Neuronal stem cell (in vitro differentiated cells): ENCODE results near the gene HES6.

Source experiments
- DNase-seq: peaks from one replicate; pipeline ENCODE4 v3.0.0-alpha.2; 2013; ENCODE audit warnings: low spot score
- H2AFZ ChIP-seq: one replicate; pipeline ENCODE4 v1.6.1; 2013; ENCODE audit warnings: mild to moderate bottlenecking, low read length, inconsistent platforms
- H2AK5ac ChIP-seq: 2 replicates; pipeline ENCODE4 v1.6.1; 2013; ENCODE audit warnings: low read depth, mild to moderate bottlenecking, inconsistent platforms, low read length, moderate library complexity, mixed read lengths
- H2BK120ac ChIP-seq: 2 replicates; pipeline ENCODE4 v1.6.1; 2013; ENCODE audit warnings: low read depth, mild to moderate bottlenecking, inconsistent platforms, low read length, moderate library complexity, mixed read lengths
- H2BK12ac ChIP-seq: one replicate; pipeline ENCODE4 v1.6.1; 2013; ENCODE audit warnings: low read length, inconsistent platforms
- H2BK15ac ChIP-seq: 2 replicates; pipeline ENCODE4 v1.6.1; 2013; ENCODE audit warnings: mild to moderate bottlenecking, low read length, inconsistent platforms, mixed read lengths
- H2BK5ac ChIP-seq: one replicate; pipeline ENCODE4 v1.6.1; 2013; ENCODE audit warnings: inconsistent platforms, mild to moderate bottlenecking, low read length, moderate library complexity
- H3K14ac ChIP-seq: one replicate; pipeline ENCODE4 v1.6.1; 2013; ENCODE audit warnings: low read length, inconsistent platforms
- H3K18ac ChIP-seq: 2 replicates; pipeline ENCODE4 v1.6.1; 2013; ENCODE audit warnings: low read length, inconsistent platforms
- H3K23ac ChIP-seq: 2 replicates; pipeline ENCODE4 v1.6.1; 2013; ENCODE audit warnings: low read depth, mild to moderate bottlenecking, mixed read lengths, low read length, inconsistent platforms; ENCODE audit not compliant: poor library complexity
- H3K27ac ChIP-seq: replicated peaks from 3 replicates; pipeline ENCODE4 v1.5.1; 2013; ENCODE audit warnings: low read length, inconsistent platforms
- H3K27me3 ChIP-seq, 3 experiments: 2 replicates each; pipeline ENCODE4 v1.6.1; 2013; ENCODE audit warnings: low read length in 3 of 3, mild to moderate bottlenecking in 2 of 3, inconsistent platforms in 1 of 3, low read depth in 1 of 3, mixed read lengths in 1 of 3, moderate library complexity in 1 of 3; ENCODE audit not compliant: control insufficient read depth in 3 of 3, insufficient read depth in 3 of 3
- H3K36me3 ChIP-seq, 2 donors: replicated peaks in 1 of 2; 2 replicates each; pipeline ENCODE4 v1.6.1; 2013; ENCODE audit warnings: low read length in 2 of 2; ENCODE audit not compliant: control insufficient read depth in 2 of 2, insufficient read depth in 2 of 2
- H3K4ac ChIP-seq: 2 replicates; pipeline ENCODE4 v1.6.1; 2013; ENCODE audit warnings: inconsistent platforms, mild to moderate bottlenecking, low read length, moderate library complexity
- H3K4me1 ChIP-seq, 2 donors: 1 replicate in 1 of 2; 2 replicates in 1 of 2; pipeline ENCODE4 v1.6.1; 2013; ENCODE audit warnings: low read length in 2 of 2, low read depth in 1 of 2; ENCODE audit not compliant: control insufficient read depth in 2 of 2, insufficient read depth in 1 of 2
- H3K4me2 ChIP-seq: one replicate; pipeline ENCODE4 v1.6.1; 2013; ENCODE audit warnings: mild to moderate bottlenecking, low read length, inconsistent platforms; ENCODE audit not compliant: insufficient read depth, poor library complexity, severe bottlenecking
- H3K4me3 ChIP-seq, 2 donors: 2 replicates each; pipeline ENCODE4 v1.5.1; 2013; ENCODE audit warnings: low read length in 2 of 2, mild to moderate bottlenecking in 2 of 2, inconsistent platforms in 1 of 2, moderate library complexity in 1 of 2
- H3K79me1 ChIP-seq: one replicate; pipeline ENCODE4 v1.6.1; 2013; ENCODE audit warnings: low read depth, mild to moderate bottlenecking, inconsistent platforms, low read length, moderate library complexity
- H3K9ac ChIP-seq: one replicate; pipeline ENCODE4 v1.6.1; 2013; ENCODE audit warnings: mild to moderate bottlenecking, low read depth, low read length, inconsistent platforms; ENCODE audit not compliant: poor library complexity
- H3K9me3 ChIP-seq, 2 donors: replicated peaks in 1 of 2; 2 replicates each; pipeline versions ENCODE3 to v1.6.1; 2013; ENCODE audit warnings: low read length in 2 of 2, mild to moderate bottlenecking in 2 of 2, inconsistent platforms in 1 of 2, low read depth in 1 of 2, mixed read lengths in 1 of 2, moderate library complexity in 1 of 2; ENCODE audit not compliant: control insufficient read depth in 2 of 2, insufficient read depth in 1 of 2
- H4K8ac ChIP-seq: one replicate; pipeline ENCODE4 v1.6.1; 2013; ENCODE audit warnings: low read depth, mild to moderate bottlenecking, inconsistent platforms, low read length, moderate library complexity
- H4K91ac ChIP-seq: one replicate; pipeline ENCODE4 v1.6.1; 2013; ENCODE audit warnings: low read length, low read depth, mild to moderate bottlenecking, inconsistent platforms; ENCODE audit not compliant: poor library complexity
- WGBS, 2 donors: extraction: QIAGEN DNeasy Blood & Tissue Kit; methylation state at CpG; one replicate each; pipeline ENCODE4 v1.1.7; 2013; ENCODE audit warnings: missing lambda C conversion rate in 2 of 2, mixed read lengths in 1 of 2; ENCODE audit not compliant: insufficient read length in 2 of 2, insufficient replicate concordance in 1 of 2; ENCODE audit errors: extremely low coverage in 2 of 2; 5-methylcytosine and 5-hydroxymethylcytosine counted together

Gene HES6

DNA sequence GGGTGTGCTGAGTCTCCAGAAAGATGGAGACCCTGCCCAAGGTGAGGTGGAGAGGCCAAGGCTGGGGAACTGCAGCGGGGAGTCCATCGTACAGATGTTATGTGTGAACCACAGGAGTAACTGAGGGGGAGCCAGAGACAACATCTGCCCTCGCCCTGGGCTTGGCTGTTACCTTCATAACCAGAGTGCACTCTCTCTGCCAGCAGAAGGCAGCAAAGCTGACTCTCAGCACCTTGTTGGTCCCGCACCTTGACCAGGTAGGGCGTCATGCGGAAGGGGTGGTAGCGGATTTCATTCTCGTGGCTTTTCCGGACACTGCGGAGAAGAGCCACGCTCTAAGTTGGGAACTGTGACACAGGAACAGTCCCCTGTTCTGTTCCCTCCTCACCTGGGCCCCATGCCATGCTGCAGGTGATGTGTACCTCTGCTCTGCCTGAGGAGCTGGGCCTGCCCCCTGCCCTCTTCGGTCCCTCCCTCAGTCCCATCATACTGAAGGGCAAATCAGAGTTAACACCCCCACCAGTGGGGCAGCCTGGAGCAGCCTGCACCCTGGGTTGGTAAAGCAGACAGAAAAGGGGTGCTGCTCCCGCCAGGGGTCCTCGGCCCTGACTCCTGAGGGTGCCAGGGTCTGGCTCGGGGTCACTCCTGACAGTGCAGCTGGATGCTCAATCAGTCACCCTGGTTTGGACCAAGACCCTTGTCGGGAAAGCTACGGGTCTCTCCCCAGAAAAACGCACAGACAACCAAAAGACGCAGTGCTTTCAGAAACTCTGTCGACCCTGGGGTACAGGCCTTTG is 28.2 kb upstream of the HES6 start:
- no peaks in the 10 kb centered on the region for H3K79me1 ChIP-seq
- H3K4me3 ChIP-seq = no peak overlapping the region
- H3K4me1 ChIP-seq = peaks cover 3% of the 10 kb centered on the region in 2 donors
- H4K8ac ChIP-seq = no peak overlapping the region
- no peak overlapping the region for H2BK120ac ChIP-seq
- no peaks in the 10 kb centered on the region for H3K9me3 ChIP-seq
- no peaks in the 10 kb centered on the region for H3K27me3 ChIP-seq
- WGBS, 2 donors = no CpG with 5 or more reads among the region's 20 CpGs
- no peak overlapping the region for H3K27ac ChIP-seq
- H2BK15ac ChIP-seq = no peak overlapping the region
- H4K91ac ChIP-seq = no peak overlapping the region
- H3K9ac ChIP-seq = peak overlapping the region; percentile 39
- H3K36me3 ChIP-seq = peaks cover 13 to 46% of the 10 kb centered on the region in 2 donors
- peak overlapping the region; percentile 34 for H2BK12ac ChIP-seq
- no peak overlapping the region for H2BK5ac ChIP-seq
- no peak overlapping the region for H2AFZ ChIP-seq
- no peak overlapping the region for H3K4ac ChIP-seq
- H2AK5ac ChIP-seq = no peak overlapping the region
- H3K18ac ChIP-seq = peak overlapping the region; percentile 77
- no peak overlapping the region for H3K23ac ChIP-seq
- no peak for DNase-seq
- peak overlapping the region; percentile 12 for H3K14ac ChIP-seq
- H3K4me2 ChIP-seq = no peak overlapping the region

DNA sequence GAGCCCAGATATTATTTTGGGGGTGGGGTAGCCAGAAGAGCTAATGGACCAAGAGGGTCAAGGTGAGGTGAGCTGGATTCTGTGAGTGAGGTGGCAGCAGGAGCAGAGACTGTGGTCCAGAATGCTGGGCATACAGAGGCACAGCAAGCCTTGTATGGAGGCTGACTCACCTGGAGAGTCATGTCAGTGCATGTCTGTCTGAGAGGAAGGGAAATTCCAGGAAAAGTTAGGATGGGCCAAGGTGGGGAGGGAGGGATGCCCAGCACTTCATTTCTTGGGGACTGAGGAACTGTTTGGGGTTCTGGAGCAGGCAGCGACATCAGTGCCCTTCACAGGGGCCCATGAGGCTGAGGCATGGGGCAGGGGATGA is 27.5 kb upstream of the HES6 start:
- Histone ChIP-seq H3K79me1 (no peaks in the 10 kb centered on the region), H3K27me3 (no peaks in the 10 kb centered on the region), H2BK15ac (no peak overlapping the region), H3K27ac (no peak overlapping the region), H2BK120ac (no peak overlapping the region), H3K14ac (no peak overlapping the region), H2AK5ac (no peak overlapping the region), H4K8ac (no peak overlapping the region), H3K9ac (no peak overlapping the region), H3K36me3 (peaks cover 10 to 42% of the 10 kb centered on the region in 2 donors), H3K9me3 (no peaks in the 10 kb centered on the region), H2BK5ac (no peak overlapping the region), H3K23ac (no peak overlapping the region), H2AFZ (no peak overlapping the region), H3K18ac (peak overlapping the region; percentile 77), H4K91ac (no peak overlapping the region), H3K4ac (no peak overlapping the region), H3K4me2 (no peak overlapping the region), H3K4me3 (no peak overlapping the region), H2BK12ac (no peak overlapping the region), H3K4me1 (peaks cover 3 to 4% of the 10 kb centered on the region in 2 donors)
- no peak for DNase-seq
- no CpG with 5 or more reads among the region's 1 CpG for WGBS, 2 donors

DNA sequence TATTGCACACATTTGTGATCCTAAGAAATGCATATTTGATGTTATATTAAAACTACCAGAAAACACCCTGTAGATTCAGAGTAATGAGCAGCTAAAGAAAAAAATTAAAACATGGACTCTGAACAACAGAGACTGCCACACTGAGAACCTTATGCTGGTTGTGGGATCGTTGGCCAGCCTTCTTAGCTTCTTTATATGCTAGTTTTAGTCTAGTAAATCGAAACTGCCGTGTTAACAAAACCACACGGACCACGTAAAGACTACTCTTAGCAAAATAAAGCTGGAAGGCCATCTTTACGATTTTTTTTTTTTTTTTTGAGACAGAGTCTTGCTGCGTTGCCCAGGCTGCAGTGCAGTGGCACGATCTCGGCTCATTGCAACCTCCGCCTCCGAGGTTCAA is 25.8 kb upstream of the HES6 start:
- H3K9me3 ChIP-seq = no peaks in the 10 kb centered on the region
- no peak overlapping the region for H2AK5ac ChIP-seq
- H3K79me1 ChIP-seq = no peaks in the 10 kb centered on the region
- H3K4ac ChIP-seq = no peak overlapping the region
- no peak overlapping the region for H2BK15ac ChIP-seq
- no peak overlapping the region for H2BK12ac ChIP-seq
- no peak for DNase-seq
- H3K4me3 ChIP-seq = no peak overlapping the region
- H3K4me2 ChIP-seq = no peak overlapping the region
- H2AFZ ChIP-seq = no peak overlapping the region
- WGBS, 2 donors = no CpG with 5 or more reads among the region's 11 CpGs
- peaks cover 8 to 39% of the 10 kb centered on the region in 2 donors for H3K36me3 ChIP-seq
- no peak overlapping the region for H2BK120ac ChIP-seq
- no peak overlapping the region for H4K8ac ChIP-seq
- no peak overlapping the region for H3K23ac ChIP-seq
- no peaks in the 10 kb centered on the region for H3K27me3 ChIP-seq
- no peak overlapping the region for H3K14ac ChIP-seq
- H3K9ac ChIP-seq = no peak overlapping the region
- H3K4me1 ChIP-seq = peaks cover 3 to 19% of the 10 kb centered on the region in 2 donors
- H2BK5ac ChIP-seq = no peak overlapping the region
- no peak overlapping the region for H3K27ac ChIP-seq
- H4K91ac ChIP-seq = no peak overlapping the region
- no peak overlapping the region for H3K18ac ChIP-seq

DNA sequence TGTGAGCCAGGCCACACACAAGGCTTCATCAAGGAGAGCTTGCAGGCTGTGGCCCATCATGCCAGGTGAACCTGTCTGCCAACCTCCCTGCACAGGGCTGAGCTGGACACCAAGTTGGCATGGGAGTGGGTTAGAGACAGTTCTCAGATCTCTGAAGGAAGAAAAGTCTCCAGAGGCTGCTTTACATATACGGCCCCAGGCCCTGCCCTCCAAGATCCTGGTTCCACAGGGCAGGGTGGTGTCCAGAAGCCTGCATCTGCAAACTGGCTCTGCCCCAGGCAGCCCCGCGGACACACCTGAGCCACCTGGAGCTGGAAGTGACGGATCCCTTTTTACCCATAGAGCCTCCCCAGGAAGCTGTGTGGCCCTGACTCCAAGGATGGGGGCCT is 24.2 kb upstream of the HES6 start:
- Histone ChIP-seq H3K27ac (no peak overlapping the region), H3K18ac (no peak overlapping the region), H2BK15ac (no peak overlapping the region), H2BK5ac (no peak overlapping the region), H4K8ac (no peak overlapping the region), H4K91ac (no peak overlapping the region), H3K36me3 (peaks cover 9 to 39% of the 10 kb centered on the region in 2 donors), H2AK5ac (no peak overlapping the region), H3K79me1 (no peaks in the 10 kb centered on the region), H3K4ac (no peak overlapping the region), H3K27me3 (no peaks in the 10 kb centered on the region), H3K9me3 (no peaks in the 10 kb centered on the region), H3K14ac (no peak overlapping the region), H3K4me2 (no peak overlapping the region), H3K23ac (no peak overlapping the region), H2AFZ (no peak overlapping the region), H3K4me1 (peaks cover 3 to 21% of the 10 kb centered on the region in 2 donors), H3K4me3 (no peak overlapping the region), H2BK120ac (no peak overlapping the region), H3K9ac (no peak overlapping the region), H2BK12ac (no peak overlapping the region)
- DNase-seq = no peak
- WGBS, 2 donors = no CpG with 5 or more reads among the region's 4 CpGs
